Measurements from ENCODE around the gene CTNNA2.

DNA sequence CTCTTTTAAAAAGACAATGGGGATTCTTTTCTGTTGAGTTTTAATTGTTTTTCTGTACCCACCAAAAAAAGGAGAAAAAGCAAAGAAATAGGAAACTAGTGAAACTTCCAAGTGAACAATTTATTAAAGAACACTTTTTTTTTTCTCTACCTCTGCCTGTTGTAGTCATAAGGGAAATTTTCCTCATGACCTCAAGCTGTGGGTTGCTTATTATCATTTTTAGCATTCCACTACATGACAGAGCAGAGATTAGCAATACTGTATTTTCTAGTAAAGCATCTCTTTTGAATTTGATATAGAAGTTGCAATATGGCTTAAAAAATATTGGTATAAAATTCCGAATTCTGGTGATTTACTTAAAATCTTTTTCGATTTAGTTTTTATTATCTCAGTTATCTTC lies 879.6 kb downstream of the CTNNA2 start:
- TF ChIP-seq CTCF (IDR thresholded peaks at IDR 0.05; ENCODE audit: control extremely low read depth in 1 of 3, insufficient read depth in 1 of 3, low read depth in 1 of 3, low read length in 3 of 3), result no peak
- no peak for TF ChIP-seq RAD21 (IDR thresholded peaks at IDR 0.05 in 1 of 2, conservative IDR thresholded peaks at IDR 0.05 in 1 of 2; ENCODE audit: low read depth in 2 of 2, low read length in 2 of 2)
- TF ChIP-seq SIX5 (IDR thresholded peaks at IDR 0.05; ENCODE audit: low read depth, low read length), result no peak
- TF ChIP-seq HDAC6 (IDR thresholded peaks at IDR 0.05; ENCODE audit: low read depth, low read length), result no peak
- no peak for TF ChIP-seq JUN (IDR thresholded peaks at IDR 0.05; ENCODE audit: low read depth, low read length)

Data from H1 (cell line).